ENCODE results near the gene ATG13.

ATG13 gene

GRCh38 chr11:46724088-46724487, 106.7 kb downstream of the ATG13 start:
- Mint-ChIP-seq H3K36me3 (ENCODE audit: low read depth) (no peaks in the 10 kb centered on the region), H3K9me3 (no peaks in the 10 kb centered on the region), H3K27me3 (no peaks in the 10 kb centered on the region)

More at GRCh38 chr11:46724088-46724487, 106.7 kb downstream of the ATG13 start:
- Mint-ChIP-seq H3K4me3 (no peak overlapping the region), H3K4me1 (ENCODE audit: low read depth) (no peaks in the 10 kb centered on the region), H3K27ac (no peak overlapping the region)

Measured in stimulated activated naive CD8-positive, alpha-beta T cell treated with anti-CD3 and anti-CD28 coated beads, Interleukin-15, Interleukin-2, amounts not matched to agents 100 ng/mL and 50 ng/mL, for 24 hours (primary cell).